Neural progenitor cell (in vitro differentiated cells): ENCODE results near the gene FCSK. TPM values are rescaled to one million over a fixed set of nuclear protein-coding genes. Genes with fewer than 3 reads are reported as not detected.

Experiments
- DNase-seq: peaks from one replicate; pipeline ENCODE4 v3.0.0-alpha.2; 2016; ENCODE audit warnings: low spot score
- H2AFZ ChIP-seq: fragments of 200-600 bp; sonication (generic); replicated peaks from 2 replicates; pipeline ENCODE4 v1.6.1; 2016; ENCODE audit warnings: antibody characterized with exemption
- H3F3A ChIP-seq: fragments of 200-600 bp; sonication (generic); 2 replicates; pipeline ENCODE4 v1.6.1; 2016; ENCODE audit warnings: antibody characterized with exemption, low read depth
- H3K27ac ChIP-seq: fragments of 200-600 bp; sonication (generic); 2 replicates; pipeline ENCODE4 v1.5.1; 2016; ENCODE audit warnings: mild to moderate bottlenecking
- H3K27me3 ChIP-seq: fragments of 200-600 bp; sonication (generic); 2 replicates; pipeline ENCODE4 v1.6.1; 2016; ENCODE audit warnings: mild to moderate bottlenecking, moderate library complexity
- H3K36me3 ChIP-seq: fragments of 200-600 bp; sonication (generic); 2 replicates; pipeline ENCODE4 v1.5.1; 2016
- H3K4me1 ChIP-seq: fragments of 200-600 bp; sonication (generic); 2 replicates; pipeline ENCODE4 v1.6.1; 2016; ENCODE audit warnings: mixed run types
- H3K4me2 ChIP-seq: fragments of 200-600 bp; sonication (generic); 2 replicates; pipeline ENCODE4 v1.6.1; 2016
- H3K4me3 ChIP-seq: fragments of 200-600 bp; sonication (generic); 2 replicates; pipeline ENCODE4 v1.5.1; 2016
- H3K79me2 ChIP-seq: fragments of 200-600 bp; sonication (generic); 2 replicates; pipeline ENCODE4 v1.6.1; 2016; ENCODE audit warnings: low read depth
- H3K9ac ChIP-seq: fragments of 200-600 bp; sonication (generic); 2 replicates; pipeline ENCODE4 v1.6.1; 2016
- H3K9me3 ChIP-seq: fragments of 200-600 bp; sonication (generic); 2 replicates; pipeline ENCODE4 v1.5.1; 2016; ENCODE audit warnings: low read depth
- H4K20me1 ChIP-seq: fragments of 200-600 bp; sonication (generic); 2 replicates; pipeline ENCODE4 v1.6.1; 2016; ENCODE audit warnings: low read depth
- H3K27ac Mint-ChIP-seq: 3 replicates; pipeline ENCODE4 v1.8.0; 2021; ENCODE audit warnings: mixed read lengths
- H3K27me3 Mint-ChIP-seq: 2 replicates; pipeline ENCODE4 v1.8.0; 2022; ENCODE audit warnings: low read depth, mild to moderate bottlenecking, inconsistent platforms, moderate library complexity, mixed read lengths; ENCODE audit not compliant: insufficient read depth
- H3K36me3 Mint-ChIP-seq: 3 replicates; pipeline ENCODE4 v1.8.0; 2021; ENCODE audit warnings: mixed read lengths
- H3K4me1 Mint-ChIP-seq: 3 replicates; pipeline ENCODE4 v1.8.0; 2021; ENCODE audit warnings: mixed read lengths
- H3K4me3 Mint-ChIP-seq: 3 replicates; pipeline ENCODE4 v1.8.0; 2021; ENCODE audit warnings: mild to moderate bottlenecking, moderate library complexity, mixed read lengths
- H3K9me3 Mint-ChIP-seq: 3 replicates; pipeline ENCODE4 v1.8.0; 2020; ENCODE audit warnings: mixed read lengths
- CTCF ChIP-seq: fragments of 200-600 bp; sonication (generic); IDR thresholded peaks from 2 replicates; pipeline ENCODE4 v1.5.1; 2017; ENCODE audit warnings: antibody characterized with exemption, mild to moderate bottlenecking
- EZH2 ChIP-seq: fragments of 200-600 bp; sonication (generic); IDR thresholded peaks from 2 replicates; pipeline ENCODE4 v1.6.1; 2017; ENCODE audit warnings: antibody characterized with exemption, mild to moderate bottlenecking, moderate library complexity
- EZH2phosphoT487 ChIP-seq: fragments of 200-600 bp; sonication (generic); IDR thresholded peaks from 2 replicates; pipeline ENCODE4 v1.6.1; 2017; ENCODE audit warnings: antibody characterized with exemption
- total RNA-seq: library from RNA; depleted of rRNA; stranded (reverse); fragments of >200 nt; gene quantifications from 2 replicates; pipeline ENCODE4 v1.2.3, GENCODE V29; 2015; ENCODE audit warnings: low replicate concordance

The FCSK gene
- total RNA-seq, 1 donor from 2014 or later, result 11.0 TPM

- H3K36me3 Mint-ChIP-seq, result peaks cover 6% of the 10 kb centered on the region
- DNase-seq, result no peak
- H3K27ac ChIP-seq, result no peak overlapping the region
- H3K9me3 Mint-ChIP-seq, result no peaks in the 10 kb centered on the region
- no peaks in the 10 kb centered on the region for H3K4me1 ChIP-seq
- H3F3A ChIP-seq, result no peaks in the 10 kb centered on the region
- H3K4me3 ChIP-seq, result no peak overlapping the region
- H3K9me3 ChIP-seq, result no peaks in the 10 kb centered on the region
- no peaks in the 10 kb centered on the region for H3K79me2 ChIP-seq
- H3K27me3 Mint-ChIP-seq, result no peaks in the 10 kb centered on the region
- H3K4me3 Mint-ChIP-seq, result no peak overlapping the region
- no peak overlapping the region for H3K9ac ChIP-seq
- no peak overlapping the region for H3K27ac Mint-ChIP-seq
- no peaks in the 10 kb centered on the region for H3K27me3 ChIP-seq
- no peaks in the 10 kb centered on the region for H4K20me1 ChIP-seq
- H3K4me2 ChIP-seq, result no peak overlapping the region
- TF ChIP-seq CTCF, result no peak
- TF ChIP-seq EZH2phosphoT487, result no peak
- TF ChIP-seq EZH2, result no peak
- no peaks in the 10 kb centered on the region for H3K36me3 ChIP-seq
- H2AFZ ChIP-seq, result no peak overlapping the region
- no peaks in the 10 kb centered on the region for H3K4me1 Mint-ChIP-seq
These were observed 23.8 kb downstream of the FCSK start for GRCh38 chr16:70478169-70478568.

GRCh38 chr16:70478912-70479341 lies 24.5 kb downstream of the FCSK start:
- Histone ChIP-seq H3K4me2 (no peak overlapping the region), H3K4me1 (no peaks in the 10 kb centered on the region), H3K9ac (no peak overlapping the region), H3K4me3 (no peak overlapping the region), H3K79me2 (no peaks in the 10 kb centered on the region), H3K27ac (no peak overlapping the region), H3K36me3 (no peaks in the 10 kb centered on the region), H3K9me3 (no peaks in the 10 kb centered on the region), H3K27me3 (no peaks in the 10 kb centered on the region), H4K20me1 (no peaks in the 10 kb centered on the region), H2AFZ (no peak overlapping the region), H3F3A (no peaks in the 10 kb centered on the region)
- Mint-ChIP-seq H3K4me1 (no peaks in the 10 kb centered on the region), H3K36me3 (peaks cover 8% of the 10 kb centered on the region), H3K9me3 (no peaks in the 10 kb centered on the region), H3K27me3 (no peaks in the 10 kb centered on the region), H3K27ac (no peak overlapping the region), H3K4me3 (no peak overlapping the region)
- no peak for TF ChIP-seq CTCF
- no peak for TF ChIP-seq EZH2phosphoT487
- no peak for TF ChIP-seq EZH2
- DNase-seq, result no peak

- Histone ChIP-seq H3K4me1 (no peaks in the 10 kb centered on the region), H3K9ac (no peak overlapping the region), H3K79me2 (no peaks in the 10 kb centered on the region), H3K36me3 (no peaks in the 10 kb centered on the region), H3K27me3 (no peaks in the 10 kb centered on the region), H3K9me3 (no peaks in the 10 kb centered on the region), H3F3A (no peaks in the 10 kb centered on the region), H3K4me3 (no peak overlapping the region), H4K20me1 (no peaks in the 10 kb centered on the region), H2AFZ (no peak overlapping the region), H3K4me2 (no peak overlapping the region), H3K27ac (no peak overlapping the region)
- peaks cover 8% of the 10 kb centered on the region for H3K36me3 Mint-ChIP-seq
- no peaks in the 10 kb centered on the region for H3K9me3 Mint-ChIP-seq
- no peak for TF ChIP-seq CTCF
- no peak for TF ChIP-seq EZH2phosphoT487
- no peak for TF ChIP-seq EZH2
- H3K27ac Mint-ChIP-seq, result no peak overlapping the region
- H3K4me3 Mint-ChIP-seq, result no peak overlapping the region
- no peaks in the 10 kb centered on the region for H3K4me1 Mint-ChIP-seq
- no peaks in the 10 kb centered on the region for H3K27me3 Mint-ChIP-seq
- no peak for DNase-seq
These were observed 26.0 kb downstream of the FCSK start for GRCh38 chr16:70480127-70481105.
